Activated T-helper 2 cell treated with anti-CD3 and anti-CD28 coated beads, Interferon-gamma antibody, Interleukin-2, Interleukin-4, amounts not matched to agents 10 μg/mL and 5 μg/mL and 100 μg/mL, durations not matched to agents 14 hours and 24 hours and 36 hours (primary cell): ENCODE measurements around the gene HRCT1. TPM values are rescaled to one million over a fixed set of nuclear protein-coding genes. Genes with fewer than 3 reads are reported as not detected.
A peak's percentile ranks its signal among the peaks of the same experiment; 100 is the strongest.

Source experiments
- DNase-seq: peaks from one replicate; pipeline ENCODE4 v3.0.0; 2021; ENCODE audit warnings: low spot score
- H3K27ac Mint-ChIP-seq: one replicate; pipeline ENCODE4 v1.8.0; 2021; ENCODE audit warnings: mixed read lengths
- H3K27me3 Mint-ChIP-seq: one replicate; pipeline ENCODE4 v1.8.0; 2021; ENCODE audit warnings: low read depth, mixed read lengths
- H3K36me3 Mint-ChIP-seq: one replicate; pipeline ENCODE4 v1.8.0; 2021; ENCODE audit warnings: low read depth, mixed read lengths
- H3K4me1 Mint-ChIP-seq: one replicate; pipeline ENCODE4 v1.8.0; 2021; ENCODE audit warnings: low read depth, mixed read lengths
- H3K4me3 Mint-ChIP-seq: one replicate; pipeline ENCODE4 v1.8.0; 2021; ENCODE audit warnings: low read depth, mild to moderate bottlenecking, moderate library complexity, mixed read lengths
- H3K9me3 Mint-ChIP-seq: one replicate; pipeline ENCODE4 v1.8.0; 2021; ENCODE audit warnings: mixed read lengths
- intact Hi-C: fragments of 100-400 bp; cut with micrococcal nuclease; formaldehyde crosslinking; loops from one replicate; pipeline ENCODE4 v1.15.1; 2023
- total RNA-seq: library from RNA; stranded (reverse); gene quantifications from 2 replicates; pipeline ENCODE4 v1.2.3, GENCODE V29; 2022

The HRCT1 gene
- total RNA-seq, 1 donor from 2014 or later: not detected

DNA sequence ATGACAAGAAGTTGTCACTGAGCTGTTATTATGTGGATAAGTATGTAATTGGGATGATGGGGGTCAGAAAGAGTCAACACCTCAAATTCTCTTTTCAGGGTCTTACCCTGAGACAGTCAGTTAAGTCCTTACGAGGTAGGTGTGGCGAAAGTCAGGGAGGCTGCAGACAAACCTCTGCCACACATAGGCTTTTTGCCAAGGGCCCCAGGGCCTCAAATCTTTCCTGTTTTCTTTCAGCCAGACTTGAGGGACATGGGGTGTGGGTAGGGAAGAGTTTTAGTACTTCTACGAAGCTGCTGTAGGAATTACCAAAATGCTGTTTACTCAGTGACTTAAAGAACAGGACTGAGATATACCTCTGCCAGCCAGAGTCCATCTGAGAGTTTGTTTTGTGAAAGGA is 38.2 kb downstream of the HRCT1 start:
- Mint-ChIP-seq H3K9me3 (no peaks in the 10 kb centered on the region), H3K36me3 (no peaks in the 10 kb centered on the region), H3K27me3 (peaks cover 11% of the 10 kb centered on the region), H3K27ac (no peak overlapping the region), H3K4me3 (no peak overlapping the region), H3K4me1 (peaks cover 20% of the 10 kb centered on the region)
- no peak for DNase-seq
- intact Hi-C loops: no loop called here

GRCh38 chr9:35944841-35945240 is 38.8 kb downstream of the HRCT1 start:
- no peak for DNase-seq
- H3K9me3 Mint-ChIP-seq: no peaks in the 10 kb centered on the region
- no peak overlapping the region for H3K27ac Mint-ChIP-seq
- H3K27me3 Mint-ChIP-seq: peaks cover 15% of the 10 kb centered on the region
- intact Hi-C loops: loop anchor here (1.0 kb wide), 1 partner anchor 42 kb away; no protein-coding TSS in a partner anchor
- no peaks in the 10 kb centered on the region for H3K36me3 Mint-ChIP-seq
- peaks cover 19% of the 10 kb centered on the region for H3K4me1 Mint-ChIP-seq
- no peak overlapping the region for H3K4me3 Mint-ChIP-seq

GRCh38 chr9:35945341-35946018 is 39.5 kb downstream of the HRCT1 start:
- peak; percentile 40 for DNase-seq
- H3K36me3 Mint-ChIP-seq: no peaks in the 10 kb centered on the region
- H3K4me3 Mint-ChIP-seq: no peak overlapping the region
- H3K9me3 Mint-ChIP-seq: no peaks in the 10 kb centered on the region
- intact Hi-C loops: loop anchor here (1.0 kb wide), 1 partner anchor 42 kb away; no protein-coding TSS in a partner anchor
- H3K4me1 Mint-ChIP-seq: peaks cover 12% of the 10 kb centered on the region
- H3K27me3 Mint-ChIP-seq: peaks cover 15% of the 10 kb centered on the region
- no peak overlapping the region for H3K27ac Mint-ChIP-seq

DNA sequence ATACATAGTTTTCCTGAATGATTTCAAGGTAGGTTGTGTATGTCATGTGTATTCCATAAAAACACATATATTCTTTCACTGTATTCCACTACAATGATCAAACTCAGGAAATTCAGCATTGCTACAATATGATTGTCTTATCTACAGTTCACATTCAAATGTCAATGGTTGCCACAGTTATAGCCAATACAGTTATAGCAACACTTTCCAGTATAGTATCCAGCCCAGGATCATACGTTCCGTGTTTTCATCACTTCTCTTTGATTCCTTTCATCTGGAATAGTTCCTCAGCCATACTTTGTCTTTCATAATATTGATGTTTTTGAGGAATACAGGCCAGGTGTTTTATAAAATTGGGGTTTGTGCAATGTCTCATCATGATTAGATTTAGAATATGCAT is 42.4 kb downstream of the HRCT1 start:
- no peak for DNase-seq
- peaks cover 5% of the 10 kb centered on the region for H3K4me1 Mint-ChIP-seq
- intact Hi-C loops: no loop called here
- H3K27me3 Mint-ChIP-seq: peaks cover 25% of the 10 kb centered on the region
- no peaks in the 10 kb centered on the region for H3K36me3 Mint-ChIP-seq
- no peaks in the 10 kb centered on the region for H3K9me3 Mint-ChIP-seq
- H3K27ac Mint-ChIP-seq: no peak overlapping the region
- H3K4me3 Mint-ChIP-seq: no peak overlapping the region

- DNase-seq: no peak
- H3K27me3 Mint-ChIP-seq: peaks cover 23% of the 10 kb centered on the region
- intact Hi-C loops: no loop called here
- no peak overlapping the region for H3K27ac Mint-ChIP-seq
- H3K36me3 Mint-ChIP-seq: no peaks in the 10 kb centered on the region
- no peak overlapping the region for H3K4me3 Mint-ChIP-seq
- peaks cover 5% of the 10 kb centered on the region for H3K4me1 Mint-ChIP-seq
- no peaks in the 10 kb centered on the region for H3K9me3 Mint-ChIP-seq
Observed at GRCh38 chr9:35948901-35949318, 42.9 kb downstream of the HRCT1 start.

DNA sequence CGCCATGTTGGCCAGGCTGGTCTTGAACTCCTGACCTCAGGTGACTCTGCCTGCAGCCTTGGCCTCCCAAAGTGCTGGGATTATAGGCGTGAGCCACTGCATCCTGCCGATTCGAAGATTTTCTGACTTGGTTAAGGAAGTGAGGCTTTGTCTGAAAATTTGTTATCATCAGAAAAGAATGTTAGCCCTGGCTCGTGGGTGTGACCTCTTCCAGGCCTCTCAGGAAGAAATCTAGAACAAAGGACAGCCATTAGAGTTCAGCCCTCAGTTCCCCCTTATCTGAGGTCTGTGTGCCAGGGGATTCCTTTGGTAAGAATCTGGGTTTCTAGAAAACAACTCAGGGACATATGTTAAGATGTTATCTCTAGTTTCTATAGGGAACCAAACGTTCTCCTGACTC is 45.7 kb downstream of the HRCT1 start:
- H3K4me3 Mint-ChIP-seq: no peak overlapping the region
- H3K9me3 Mint-ChIP-seq: no peaks in the 10 kb centered on the region
- peaks cover 1% of the 10 kb centered on the region for H3K4me1 Mint-ChIP-seq
- no peak overlapping the region for H3K27ac Mint-ChIP-seq
- no peaks in the 10 kb centered on the region for H3K36me3 Mint-ChIP-seq
- intact Hi-C loops: no loop called here
- peaks cover 25% of the 10 kb centered on the region for H3K27me3 Mint-ChIP-seq
- no peak for DNase-seq

- Mint-ChIP-seq H3K27ac (no peak overlapping the region), H3K4me3 (no peak overlapping the region), H3K9me3 (no peaks in the 10 kb centered on the region), H3K4me1 (peaks cover 1% of the 10 kb centered on the region), H3K27me3 (peaks cover 34% of the 10 kb centered on the region), H3K36me3 (no peaks in the 10 kb centered on the region)
- DNase-seq: no peak
- intact Hi-C loops: no loop called here
Observed at GRCh38 chr9:35952526-35953191, 46.7 kb downstream of the HRCT1 start.

DNA sequence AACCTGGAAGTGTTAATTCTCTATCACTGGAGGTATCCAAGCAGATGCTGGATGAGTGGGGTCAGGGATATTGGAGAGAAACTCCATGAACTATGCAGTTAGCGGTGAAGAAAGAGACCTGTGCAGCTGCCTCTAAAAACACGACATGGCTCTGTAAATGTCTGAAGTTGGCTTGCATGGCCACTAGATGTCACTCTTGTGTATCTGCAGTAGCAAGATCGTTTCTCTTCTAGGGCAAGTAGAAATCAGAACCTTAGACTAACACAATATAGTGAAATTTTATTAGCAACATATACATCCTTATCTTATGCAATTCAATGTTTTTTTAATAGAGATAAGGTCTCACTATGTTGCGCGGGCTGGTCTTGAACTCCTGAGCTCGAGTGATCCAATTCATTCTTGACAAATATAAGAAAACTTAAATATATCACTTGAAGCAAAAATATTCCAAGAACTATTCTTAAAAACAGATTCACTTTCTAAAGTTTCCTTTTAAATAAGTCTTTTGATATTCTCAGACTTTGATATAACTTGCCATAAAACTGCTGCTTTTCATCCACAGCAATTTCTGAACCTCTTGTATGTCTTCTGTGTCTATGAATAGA is 49.0 kb downstream of the HRCT1 start:
- no peaks in the 10 kb centered on the region for H3K36me3 Mint-ChIP-seq
- no peaks in the 10 kb centered on the region for H3K9me3 Mint-ChIP-seq
- DNase-seq: peak; percentile 26
- no peaks in the 10 kb centered on the region for H3K4me1 Mint-ChIP-seq
- no peak overlapping the region for H3K27ac Mint-ChIP-seq
- intact Hi-C loops: loop anchor here (1.0 kb wide), 1 partner anchor 68 kb away; no protein-coding TSS in a partner anchor
- H3K4me3 Mint-ChIP-seq: no peak overlapping the region
- peaks cover 37% of the 10 kb centered on the region for H3K27me3 Mint-ChIP-seq

GRCh38 chr9:35956651-35957050 is 50.6 kb downstream of the HRCT1 start:
- DNase-seq: no peak
- H3K4me1 Mint-ChIP-seq: no peaks in the 10 kb centered on the region
- intact Hi-C loops: no loop called here
- no peak overlapping the region for H3K4me3 Mint-ChIP-seq
- no peaks in the 10 kb centered on the region for H3K36me3 Mint-ChIP-seq
- no peak overlapping the region for H3K27ac Mint-ChIP-seq
- H3K9me3 Mint-ChIP-seq: no peaks in the 10 kb centered on the region
- H3K27me3 Mint-ChIP-seq: peaks cover 37% of the 10 kb centered on the region

Other genes with a start within 250 kb of the HRCT1 start
- 5,290 and 6,583 TPM in 2 replicates for gene RMRP, start 248.2 kb upstream of the HRCT1 start, total RNA-seq
- 23.0 TPM in 2 replicates for gene CCDC107, start 247.9 kb upstream of the HRCT1 start, total RNA-seq
- 11.1 and 12.3 TPM in 2 replicates for gene ARHGEF39, start 241.0 kb upstream of the HRCT1 start, total RNA-seq
- 0.89 and 1.2 TPM in 2 replicates for gene CA9, start 232.3 kb upstream of the HRCT1 start, total RNA-seq
- 4.1 and 4.6 TPM in 2 replicates for gene TPM2, start 216.3 kb upstream of the HRCT1 start, total RNA-seq
- 253 and 267 TPM in 2 replicates for gene TLN1, start 174.0 kb upstream of the HRCT1 start, total RNA-seq
- 34.3 and 34.5 TPM in 2 replicates for gene CREB3, start 173.5 kb upstream of the HRCT1 start, total RNA-seq
- 54.0 and 57.0 TPM in 2 replicates for gene GBA2, start 157.0 kb upstream of the HRCT1 start, total RNA-seq
- 17.0 and 17.1 TPM in 2 replicates for gene RGP1, start 156.9 kb upstream of the HRCT1 start, total RNA-seq
- 0.37 and 0.41 TPM in 2 replicates for gene MSMP, start 151.9 kb upstream of the HRCT1 start, total RNA-seq
- gene NPR2, start 114.6 kb upstream of the HRCT1 start, total RNA-seq: 10.4 and 12.0 TPM in 2 replicates
- gene SPAG8, start 93.9 kb upstream of the HRCT1 start, total RNA-seq: 0.82 and 1.5 TPM in 2 replicates
- gene HINT2, start 91.2 kb upstream of the HRCT1 start, total RNA-seq: 49.4 and 49.7 TPM in 2 replicates
- gene FAM221B, start 77.5 kb upstream of the HRCT1 start, total RNA-seq: not detected in 2 replicates
- gene TMEM8B, start 77.0 kb upstream of the HRCT1 start, total RNA-seq: 3.0 and 3.4 TPM in 2 replicates
- gene OR13J1, start 35.8 kb upstream of the HRCT1 start, total RNA-seq: not detected in 2 replicates
- not detected in 2 replicates for gene SPAAR, start 3.3 kb downstream of the HRCT1 start, total RNA-seq
- gene OR2S2, start 52.0 kb downstream of the HRCT1 start, total RNA-seq: not detected in 2 replicates
- 5.3 and 5.9 TPM in 2 replicates for gene RECK, start 130.7 kb downstream of the HRCT1 start, total RNA-seq
- gene GLIPR2, start 230.5 kb downstream of the HRCT1 start, total RNA-seq: 28.8 and 30.1 TPM in 2 replicates